HG03439 (cell line): ENCODE data around the gene PTGES2.
"Not testable (repeated sequence)": the region's sequence is repeated elsewhere in the genome, so short reads cannot be mapped to it uniquely, and the experiment has no call there.

Source experiments
- ATAC-seq: cut with Tn5 transposase; IDR thresholded peaks from one replicate; pipeline ENCODE4 v1.9.1; 2021; ENCODE audit warnings: mild to moderate bottlenecking, moderate library complexity; ENCODE audit not compliant: unreplicated experiment

Gene PTGES2

GRCh38 chr9:128092199-128092977 is 35.1 kb downstream of the PTGES2 start:
- ATAC-seq, result no peak

- no peak for ATAC-seq
These were observed 36.0 kb downstream of the PTGES2 start for GRCh38 chr9:128091571-128091970.

DNA sequence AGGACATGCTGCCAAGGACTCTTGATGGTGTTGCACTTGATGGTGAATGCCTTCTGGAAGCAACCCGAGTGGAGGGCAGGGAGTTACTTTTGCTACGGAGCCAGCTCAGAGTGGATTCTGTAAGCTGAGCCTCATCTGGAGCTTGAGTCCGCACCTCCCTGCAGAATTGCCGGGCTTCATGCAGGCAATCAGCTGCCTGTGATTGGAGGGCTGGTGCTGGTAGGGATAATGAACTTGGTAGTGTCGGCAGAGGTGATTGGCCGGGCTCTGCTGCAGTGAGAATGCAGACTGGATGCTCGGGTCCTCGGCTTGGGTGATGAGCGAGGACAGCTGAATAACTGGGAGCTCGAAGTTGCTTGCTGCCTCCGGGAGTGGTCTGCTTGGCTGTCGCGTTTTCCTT is 36.4 kb downstream of the PTGES2 start:
- ATAC-seq, result no peak

DNA sequence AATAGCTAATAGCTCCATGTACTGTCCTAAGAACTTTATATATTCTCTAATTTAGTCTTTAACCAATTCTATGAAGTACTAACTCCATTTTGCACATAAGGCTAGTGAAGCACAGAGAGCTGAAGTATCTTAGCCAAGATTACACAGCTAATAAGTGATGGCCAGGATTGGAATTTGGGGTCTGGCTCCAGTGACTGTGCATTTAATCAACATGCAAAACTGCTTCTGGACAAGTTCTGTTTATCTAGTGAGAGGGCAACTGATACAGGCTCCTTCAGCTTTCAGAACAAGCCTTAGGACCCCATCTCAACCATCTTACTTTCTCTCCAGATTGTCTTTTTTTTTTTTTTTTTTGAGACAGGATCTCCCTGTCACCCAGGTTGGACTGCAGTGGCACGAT is 38.2 kb downstream of the PTGES2 start:
- ATAC-seq, result no peak

GRCh38 chr9:128088253-128088945 is 39.1 kb downstream of the PTGES2 start:
- no peak for ATAC-seq

DNA sequence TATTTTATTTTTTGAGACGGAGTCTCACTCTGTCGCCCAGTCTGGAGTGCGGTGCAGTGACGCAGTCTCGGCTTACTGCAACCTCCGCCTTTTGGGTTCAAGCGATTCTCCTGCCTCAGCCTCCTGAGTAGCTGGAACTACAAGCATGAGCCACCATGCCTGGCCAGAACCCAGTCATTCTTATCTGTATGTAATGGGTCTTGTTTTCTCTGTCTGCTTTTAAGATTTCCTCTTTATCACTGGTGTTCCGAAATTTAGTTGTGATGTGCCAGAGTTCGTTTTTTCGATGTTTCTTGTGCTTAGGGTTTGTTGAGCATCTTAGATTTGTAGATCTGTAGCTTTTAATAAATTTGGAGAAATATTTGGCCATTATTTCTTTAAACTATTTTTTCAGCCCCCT is 40.3 kb downstream of the PTGES2 start:
- no peak for ATAC-seq

DNA sequence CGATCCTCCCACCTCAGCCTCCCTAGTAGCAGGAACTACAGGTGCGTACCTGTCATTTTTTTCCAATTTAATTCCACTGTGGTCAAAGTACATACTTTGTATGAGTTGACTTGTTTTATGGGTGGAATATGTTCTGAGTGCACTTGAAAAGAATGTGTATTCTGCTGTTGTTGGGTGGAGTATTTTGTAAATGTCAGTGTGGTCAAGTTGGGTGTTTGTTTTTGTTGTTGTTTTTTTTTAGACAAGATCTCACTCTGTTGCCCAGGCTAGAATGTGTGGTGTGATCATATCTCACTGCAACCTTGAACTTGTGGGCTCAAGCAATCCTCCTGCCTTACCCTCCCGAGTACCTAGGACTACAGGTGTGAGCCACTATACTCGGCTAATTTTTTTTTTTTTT is 41.6 kb downstream of the PTGES2 start:
- ATAC-seq, result no peak

GRCh38 chr9:128084746-128085145 is 42.8 kb downstream of the PTGES2 start:
- no peak for ATAC-seq

DNA sequence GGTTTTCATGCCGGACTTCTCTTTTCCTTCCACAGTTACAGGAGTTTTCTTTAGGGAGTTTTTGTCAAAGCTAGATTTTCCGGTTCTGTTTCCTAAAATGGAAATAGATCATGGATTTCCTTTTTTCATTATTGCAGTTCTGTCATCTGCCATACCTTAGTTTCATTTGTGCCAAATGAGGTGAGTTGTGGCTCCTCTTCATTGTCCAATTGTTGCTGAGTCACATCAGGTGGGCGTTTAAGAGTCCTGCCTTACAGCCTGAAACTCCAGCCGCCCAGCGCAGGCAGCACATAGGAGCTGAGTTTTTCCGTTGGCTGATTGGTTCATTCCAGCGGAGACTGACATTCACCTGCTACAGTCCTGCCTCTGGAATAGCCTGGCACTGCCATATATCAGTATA is 45.4 kb downstream of the PTGES2 start:
- ATAC-seq, result no peak

GRCh38 chr9:128081056-128081455 is 46.5 kb downstream of the PTGES2 start:
- no peak for ATAC-seq

GRCh38 chr9:128080206-128080605 is 47.3 kb downstream of the PTGES2 start:
- ATAC-seq, result no peak

DNA sequence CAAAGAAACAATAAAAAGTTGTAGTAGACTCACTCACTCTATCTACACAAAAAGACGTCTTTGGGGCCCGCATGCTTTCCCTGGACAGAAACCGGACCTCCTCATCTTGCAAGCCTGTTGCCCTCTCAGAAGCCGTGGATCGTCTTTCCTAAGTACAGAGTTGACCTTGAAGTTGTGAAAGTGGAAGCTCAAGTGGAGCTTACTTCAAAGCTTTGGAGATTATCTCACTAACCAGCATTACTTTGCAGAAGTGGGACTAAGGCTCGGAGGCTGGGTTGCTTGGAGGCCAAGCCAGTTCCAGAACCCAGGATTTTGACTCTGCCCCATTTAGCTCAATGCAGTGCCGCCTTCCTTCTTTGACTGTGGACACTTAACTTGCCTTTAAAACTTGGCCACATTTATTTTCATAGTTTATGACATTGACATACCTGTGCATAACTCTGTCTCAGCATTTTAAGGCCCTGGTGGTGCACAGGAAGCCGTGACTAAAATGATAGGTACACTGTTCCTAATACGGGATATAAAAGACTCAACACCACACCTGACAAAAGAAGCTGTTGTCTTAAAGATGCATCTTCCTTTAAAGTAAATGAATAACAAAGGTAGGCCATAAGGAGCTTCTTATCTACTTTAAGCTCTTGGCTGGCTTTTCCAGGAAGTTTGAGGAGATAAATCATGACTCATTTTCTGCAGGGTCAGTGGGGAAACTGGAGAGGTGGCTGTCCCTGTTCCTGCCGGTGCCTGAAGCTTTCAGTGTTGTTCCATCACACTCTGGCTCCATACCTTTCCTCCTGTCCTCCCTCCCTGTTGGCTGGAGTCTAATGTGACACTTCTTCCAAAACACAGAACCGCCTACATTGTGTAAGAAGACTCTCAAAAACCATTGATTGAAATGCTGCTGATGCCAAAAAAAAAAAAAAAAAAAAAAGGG is 48.8 kb downstream of the PTGES2 start:
- ATAC-seq, result no peak

DNA sequence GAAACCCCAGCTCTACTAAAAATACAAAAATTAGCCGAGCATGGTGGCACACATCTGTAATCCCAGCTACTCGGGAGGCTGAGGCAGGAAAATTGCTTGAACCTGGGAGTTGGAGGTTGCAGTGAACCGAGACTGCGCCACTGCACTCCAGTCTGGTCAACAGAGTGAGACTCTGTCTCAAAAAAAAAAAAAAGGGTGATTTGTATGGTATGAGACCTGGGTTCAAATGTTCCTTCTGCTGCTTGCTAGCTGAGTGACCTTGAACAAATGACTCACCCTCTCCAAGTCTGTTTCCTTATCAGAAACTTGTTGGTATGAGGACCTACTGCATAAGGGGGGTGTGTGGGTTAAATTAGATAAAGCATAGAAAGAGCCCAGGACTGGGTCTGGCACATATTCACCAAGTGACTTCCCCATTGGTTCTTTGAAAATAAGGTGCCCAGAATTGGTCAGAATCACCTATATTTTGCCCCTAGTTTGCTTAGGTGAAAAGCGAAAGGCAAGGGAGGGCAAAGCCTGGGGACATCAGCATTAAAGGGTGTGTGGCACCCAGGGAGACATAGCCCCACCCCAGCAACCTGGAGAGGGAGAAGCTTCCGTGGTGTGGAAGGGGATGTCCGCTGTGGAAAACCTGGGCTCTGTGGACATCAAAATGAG is 49.6 kb downstream of the PTGES2 start:
- ATAC-seq, result no peak

- no peak for ATAC-seq
These were observed 54.2 kb downstream of the PTGES2 start for GRCh38 chr9:128073253-128073886.

GRCh38 chr9:128072144-128073021 is 55.1 kb downstream of the PTGES2 start:
- no peak for ATAC-seq

DNA sequence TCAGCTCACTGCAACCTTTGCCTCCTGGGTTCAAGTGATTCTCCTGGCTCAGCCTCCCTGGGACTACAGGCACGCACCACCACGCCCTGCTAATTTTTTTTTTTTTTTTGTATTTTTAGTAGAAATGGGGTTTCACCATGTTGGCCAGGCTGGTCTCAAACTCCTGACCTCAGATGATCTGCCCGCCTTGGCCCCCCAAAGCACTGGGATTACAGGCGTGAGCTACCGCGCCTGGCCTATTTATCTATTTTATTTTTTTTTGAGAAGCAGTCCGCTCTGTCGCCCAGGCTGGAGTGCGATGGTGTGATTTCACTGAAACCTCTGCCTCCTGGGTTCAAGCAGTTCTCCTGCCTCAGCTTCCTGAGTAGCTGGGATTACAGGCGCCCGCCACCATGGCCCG is 56.1 kb downstream of the PTGES2 start:
- not testable (repeated sequence) for ATAC-seq

DNA sequence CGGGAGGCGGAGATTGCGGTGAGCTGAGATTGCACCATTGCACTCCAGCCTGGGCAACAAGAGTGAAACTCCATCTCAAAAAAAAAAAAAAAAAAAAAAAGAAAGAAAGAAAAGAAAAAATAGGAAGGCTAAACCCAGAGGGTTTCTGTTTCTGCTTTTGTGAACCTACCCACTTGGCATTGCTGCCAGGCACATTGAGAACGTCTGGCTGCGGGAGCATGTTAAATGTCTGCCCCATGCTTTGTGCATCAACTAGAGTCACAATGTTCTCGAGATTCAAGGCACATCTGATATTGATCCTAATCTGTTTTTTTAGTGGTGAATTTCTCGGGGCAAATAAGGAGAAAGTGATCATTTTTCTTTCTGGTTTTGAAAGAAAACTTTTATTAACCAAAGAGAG is 56.7 kb downstream of the PTGES2 start:
- ATAC-seq, result no peak
